SK-N-SH treated with all-trans-retinoic acid at 6 μM for 48 hours (cell line): ENCODE measurements around the gene CFAP161.

Experiments used
- GLIS3 ChIP-seq: fragments of 250-450 bp; sonication (Bioruptor Pico); IDR thresholded peaks from 2 replicates; pipeline ENCODE4 v1.5.0; 2020; ENCODE audit warnings: mild to moderate bottlenecking, moderate library complexity
- OSR1 ChIP-seq: fragments of 250-450 bp; sonication (Bioruptor Pico); IDR thresholded peaks from 2 replicates; pipeline ENCODE4 v1.8.0; 2022; ENCODE audit warnings: moderate library complexity, mild to moderate bottlenecking, inconsistent platforms
- PATZ1 ChIP-seq: fragments of 250-450 bp; sonication (Bioruptor Pico); IDR thresholded peaks from 2 replicates; pipeline ENCODE4 v1.8.0; 2020; ENCODE audit warnings: mild to moderate bottlenecking, moderate library complexity, borderline replicate concordance
- RARB ChIP-seq: fragments of 250-450 bp; sonication (Bioruptor Pico); IDR thresholded peaks from 2 replicates; pipeline ENCODE4 v1.8.0; 2021; ENCODE audit warnings: mild to moderate bottlenecking, moderate library complexity
- SNAI2 ChIP-seq: fragments of 250-450 bp; sonication (Bioruptor Pico); IDR thresholded peaks from 2 replicates; pipeline ENCODE4 v1.5.0; 2020; ENCODE audit warnings: mild to moderate bottlenecking, moderate library complexity
- ZFP30 ChIP-seq: fragments of 450-650 bp; formaldehyde crosslinking; IDR thresholded peaks from 2 replicates; pipeline ENCODE4 v1.5.0; 2022; ENCODE audit warnings: mild to moderate bottlenecking, moderate library complexity

DNA sequence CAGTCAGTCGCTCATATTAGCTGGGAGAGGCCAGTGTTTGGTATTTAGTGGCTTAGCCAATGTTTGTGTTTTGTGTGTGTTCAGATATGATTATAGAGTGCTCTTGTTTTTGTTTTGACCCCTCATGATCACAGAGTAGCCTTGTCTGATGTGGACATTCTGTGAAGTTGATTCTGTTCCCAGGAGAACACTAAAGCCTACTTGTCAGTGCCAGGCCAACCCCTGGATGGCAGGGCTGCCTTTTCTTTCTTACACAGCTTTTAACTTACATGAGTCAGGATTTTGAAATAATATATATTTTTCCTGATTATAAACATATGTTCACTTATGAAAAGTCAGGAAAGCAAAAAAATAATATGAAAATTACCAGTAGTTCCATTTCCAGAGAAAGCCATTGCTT lies 11.9 kb downstream of the CFAP161 start:
- no peak for TF ChIP-seq SNAI2 (CRISPR knock-in tag)
- no peak for TF ChIP-seq GLIS3 (CRISPR knock-in tag)
- TF ChIP-seq PATZ1 = no peak
- TF ChIP-seq RARB (CRISPR knock-in tag) = no peak
- no peak for TF ChIP-seq ZFP30
- TF ChIP-seq OSR1 (CRISPR knock-in tag) = no peak
